ENCODE measurements around the gene SLC38A4. TPM values are rescaled to one million over a fixed set of nuclear protein-coding genes. Genes with fewer than 3 reads are reported as not detected.

SLC38A4 gene
- total RNA-seq, 1 donor from 2014 or later, result 1.9 TPM

DNA sequence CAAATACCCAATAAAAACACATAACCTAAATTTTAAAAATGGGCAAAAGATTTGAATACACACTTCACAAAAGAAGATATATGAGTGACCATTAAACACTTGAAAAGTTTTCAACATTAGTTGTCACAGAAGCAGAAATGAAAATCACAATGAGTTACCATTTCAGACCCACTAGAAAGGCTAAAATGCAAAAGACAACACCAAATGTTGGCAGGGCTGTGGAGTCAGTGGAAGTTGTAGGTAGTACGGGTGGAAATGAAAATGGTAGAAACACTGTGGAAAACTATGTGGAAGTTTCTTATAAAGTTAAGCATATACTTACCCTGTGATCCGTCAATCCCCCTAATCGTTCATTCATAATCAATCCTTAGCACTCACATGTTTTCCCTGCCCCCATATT lies 61.8 kb downstream of the SLC38A4 start:
- no peak for ATAC-seq
- no peaks in the 10 kb centered on the region for H3K9me3 ChIP-seq
- intact Hi-C loops (cut with DNase I), result no loop called here
- no peak overlapping the region for H3K4me3 ChIP-seq
- H3K36me3 ChIP-seq, result no peaks in the 10 kb centered on the region
- TF ChIP-seq CTCF (IDR thresholded peaks at IDR 0.05), result no peak
- H3K4me1 ChIP-seq, result no peaks in the 10 kb centered on the region
- H3K27me3 ChIP-seq, result no peaks in the 10 kb centered on the region
- DNase-seq, result no peak
- no peak overlapping the region for H3K27ac ChIP-seq

- ATAC-seq, result no peak
- H3K27ac ChIP-seq, result no peak overlapping the region
- no peaks in the 10 kb centered on the region for H3K27me3 ChIP-seq
- intact Hi-C loops (cut with DNase I), result no loop called here
- H3K9me3 ChIP-seq, result no peaks in the 10 kb centered on the region
- H3K4me3 ChIP-seq, result no peak overlapping the region
- no peak for DNase-seq
- no peaks in the 10 kb centered on the region for H3K36me3 ChIP-seq
- TF ChIP-seq CTCF (IDR thresholded peaks at IDR 0.05), result no peak
- H3K4me1 ChIP-seq, result no peaks in the 10 kb centered on the region
These were observed 62.6 kb downstream of the SLC38A4 start for GRCh38 chr12:46763230-46763629.

DNA sequence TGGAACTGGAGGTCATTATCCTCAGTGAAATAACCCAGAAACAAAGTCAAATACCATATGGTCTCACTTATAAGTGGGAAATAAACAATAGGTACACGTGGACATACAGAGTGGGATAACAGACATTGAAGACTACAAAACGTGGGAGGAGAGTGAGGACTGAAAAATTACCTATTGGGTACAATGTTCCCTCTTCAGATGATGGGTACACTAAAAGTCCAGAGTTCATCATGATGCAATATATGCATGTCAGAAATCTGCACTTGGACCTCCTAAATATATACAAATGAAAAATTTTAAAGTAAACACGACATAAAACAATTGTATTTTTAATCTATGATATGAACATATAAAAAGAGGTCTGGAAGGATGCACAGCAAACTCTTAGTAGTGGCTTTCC lies 71.2 kb downstream of the SLC38A4 start:
- Histone ChIP-seq H3K9me3 (no peaks in the 10 kb centered on the region), H3K36me3 (no peaks in the 10 kb centered on the region), H3K4me3 (no peak overlapping the region), H3K27me3 (no peaks in the 10 kb centered on the region), H3K4me1 (no peaks in the 10 kb centered on the region), H3K27ac (no peak overlapping the region)
- DNase-seq (no peak), ATAC-seq (no peak)
- intact Hi-C loops (cut with DNase I), result no loop called here
- TF ChIP-seq CTCF (IDR thresholded peaks at IDR 0.05), result no peak

DNA sequence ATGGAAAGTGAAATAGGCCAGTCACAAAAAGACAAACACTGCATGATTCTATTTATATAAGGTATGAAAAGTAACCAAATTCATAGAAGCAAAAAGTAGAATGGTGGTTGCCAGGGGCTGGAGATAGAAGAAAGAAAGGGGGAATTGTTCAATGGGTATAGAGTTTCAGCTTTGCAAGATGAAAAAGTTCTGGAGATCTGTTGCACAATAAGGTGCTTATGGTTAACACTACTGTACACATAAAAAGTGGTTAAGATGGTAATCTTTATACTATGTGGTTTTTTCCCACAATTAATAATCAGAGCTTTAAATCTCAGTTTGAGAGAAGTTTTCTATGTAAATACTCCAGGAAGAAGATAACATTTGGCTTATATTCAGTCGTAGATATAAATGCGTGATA lies 73.4 kb downstream of the SLC38A4 start:
- Histone ChIP-seq H3K36me3 (no peaks in the 10 kb centered on the region), H3K27ac (no peak overlapping the region), H3K27me3 (no peaks in the 10 kb centered on the region), H3K4me3 (no peak overlapping the region), H3K4me1 (no peaks in the 10 kb centered on the region), H3K9me3 (peaks cover 3% of the 10 kb centered on the region)
- no peak for DNase-seq
- TF ChIP-seq CTCF (IDR thresholded peaks at IDR 0.05), result no peak
- intact Hi-C loops (cut with DNase I), result no loop called here
- no peak for ATAC-seq

- Histone ChIP-seq H3K27me3 (no peaks in the 10 kb centered on the region), H3K9me3 (peaks cover 3% of the 10 kb centered on the region), H3K36me3 (no peaks in the 10 kb centered on the region), H3K4me1 (no peaks in the 10 kb centered on the region), H3K27ac (no peak overlapping the region), H3K4me3 (no peak overlapping the region)
- intact Hi-C loops (cut with DNase I), result no loop called here
- TF ChIP-seq CTCF (IDR thresholded peaks at IDR 0.05), result no peak
- no peak for DNase-seq
- no peak for ATAC-seq
These were observed 74.6 kb downstream of the SLC38A4 start for GRCh38 chr12:46751173-46751572.

DNA sequence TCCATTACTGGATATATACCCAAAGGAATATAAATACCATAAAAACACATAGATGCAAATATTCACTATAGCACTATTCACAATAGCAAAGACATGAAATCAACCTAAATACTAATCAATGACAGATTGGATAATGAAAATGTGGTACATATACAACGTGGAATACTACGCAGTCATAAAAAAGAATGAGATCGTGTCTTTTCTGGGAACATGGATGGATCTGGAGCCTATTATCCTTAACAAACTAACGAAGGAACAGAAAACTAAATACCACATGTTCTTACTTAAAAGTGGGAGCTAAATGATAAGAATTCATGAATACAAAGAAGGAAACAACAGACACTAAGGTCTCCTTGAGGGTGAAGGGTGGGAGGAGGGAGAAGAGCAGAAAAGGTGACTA lies 76.5 kb downstream of the SLC38A4 start:
- no peak for TF ChIP-seq CTCF (IDR thresholded peaks at IDR 0.05)
- Histone ChIP-seq H3K27ac (no peak overlapping the region), H3K27me3 (no peaks in the 10 kb centered on the region), H3K4me3 (no peak overlapping the region), H3K36me3 (no peaks in the 10 kb centered on the region), H3K9me3 (peaks cover 3% of the 10 kb centered on the region), H3K4me1 (no peaks in the 10 kb centered on the region)
- intact Hi-C loops (cut with DNase I), result no loop called here
- no peak for ATAC-seq
- DNase-seq, result no peak

Measured in upper lobe of right lung (tissue), 1 donor.